Measurements from ENCODE around the gene TLE4. TPM values are rescaled to one million over a fixed set of nuclear protein-coding genes. Genes with fewer than 3 reads are reported as not detected.
A peak's percentile ranks its signal among the peaks of the same experiment; 100 is the strongest.

TLE4 gene
- total RNA-seq, 2 experiments from 2014 or later = 41.2 to 45.8 TPM

DNA sequence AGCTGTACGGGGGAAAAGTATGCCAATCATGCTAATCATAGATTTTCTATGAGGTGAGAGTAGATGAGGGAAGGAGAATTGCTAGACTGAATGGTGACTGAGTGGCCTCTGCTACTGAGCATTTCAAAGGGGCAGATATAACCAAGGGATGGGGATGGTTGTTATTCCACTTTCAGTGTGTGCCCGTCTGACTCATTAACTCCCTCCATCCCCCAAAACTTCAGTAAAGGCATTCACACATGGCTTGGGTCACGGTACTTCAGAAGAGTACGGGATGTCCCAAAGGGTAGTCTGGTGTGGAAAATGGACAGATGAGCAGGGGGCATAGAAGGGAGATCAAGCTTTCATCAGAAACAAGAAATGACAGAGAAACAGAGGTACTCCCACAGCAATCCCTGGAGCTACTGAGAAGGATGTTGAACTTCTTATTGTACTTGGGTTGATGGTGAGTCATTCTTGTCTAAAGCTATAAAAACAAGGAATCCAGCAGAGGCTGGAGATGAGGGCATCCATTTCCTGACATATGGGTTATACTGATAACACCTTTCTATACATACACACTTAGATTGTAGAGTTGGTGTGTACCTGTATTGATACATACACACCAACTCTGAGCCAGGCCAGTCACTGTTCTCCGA lies 8.9 kb upstream of the TLE4 start:
- ATAC-seq (no peak), DNase-seq (no peak)
- no peak overlapping the region for H3K4me3 Mint-ChIP-seq
- H3K4me1 Mint-ChIP-seq = peaks cover 16% of the 10 kb centered on the region
- no peaks in the 10 kb centered on the region for H3K36me3 Mint-ChIP-seq
- CTCF ChIA-PET = interaction anchor here (1.1 kb wide), 1 partner anchor 12 kb away, joined by 3 read pairs; no protein-coding TSS in a partner anchor
- H3K27me3 Mint-ChIP-seq = peaks cover 12% of the 10 kb centered on the region
- H3K9me3 Mint-ChIP-seq (ENCODE audit: low read depth) = no peaks in the 10 kb centered on the region
- no peak overlapping the region for H3K27ac Mint-ChIP-seq

DNA sequence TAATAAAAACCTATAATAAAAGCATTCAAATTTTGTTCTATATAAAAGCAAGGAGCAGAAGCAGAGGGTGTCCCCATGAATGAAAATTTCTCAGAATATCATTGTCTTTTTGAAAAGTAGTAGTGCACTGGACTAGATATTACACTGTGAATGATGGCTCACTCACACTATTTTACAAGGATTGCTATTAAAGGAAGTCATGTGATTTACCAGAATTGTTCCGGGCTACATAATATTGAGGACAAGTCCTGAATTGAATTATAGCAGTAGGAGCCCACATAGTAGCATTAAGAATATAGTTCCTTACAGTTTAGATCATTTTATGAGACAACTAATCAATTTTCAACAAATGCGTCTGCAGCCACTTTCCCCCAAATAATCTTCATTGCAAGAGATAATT lies 7.7 kb upstream of the TLE4 start:
- Mint-ChIP-seq H3K36me3 (no peaks in the 10 kb centered on the region), H3K4me3 (no peak overlapping the region), H3K4me1 (peaks cover 16% of the 10 kb centered on the region), H3K27ac (no peak overlapping the region), H3K9me3 (ENCODE audit: low read depth) (no peaks in the 10 kb centered on the region), H3K27me3 (peaks cover 12% of the 10 kb centered on the region)
- DNase-seq = no peak
- no peak for ATAC-seq
- CTCF ChIA-PET = no interaction called here

DNA sequence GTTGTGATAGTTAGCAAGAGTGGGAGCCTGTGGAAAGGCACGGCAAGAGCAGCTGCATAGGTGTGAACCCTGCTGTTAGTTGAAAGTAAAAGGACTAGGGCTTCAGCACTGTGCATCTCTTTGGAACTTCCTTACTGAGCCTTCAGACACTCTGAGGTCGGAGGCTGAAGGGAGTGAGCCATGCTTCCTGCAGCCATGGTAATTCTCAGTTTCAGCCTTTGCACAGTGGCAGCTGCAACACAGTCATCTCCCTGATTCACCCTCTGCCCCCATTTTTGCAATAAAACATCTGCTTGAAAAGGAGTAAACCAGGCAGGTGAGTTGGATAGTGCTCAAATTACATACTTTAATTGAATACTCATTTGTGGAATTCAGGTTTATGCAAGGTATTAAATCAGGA lies 6.5 kb upstream of the TLE4 start:
- no peaks in the 10 kb centered on the region for H3K9me3 Mint-ChIP-seq (ENCODE audit: low read depth)
- CTCF ChIA-PET = interaction anchor here (1.3 kb wide), 1 partner anchor 26 kb away, joined by 3 read pairs; no protein-coding TSS in a partner anchor
- DNase-seq (peak; percentile 46), ATAC-seq (peak; percentile 68)
- no peaks in the 10 kb centered on the region for H3K36me3 Mint-ChIP-seq
- no peak overlapping the region for H3K27ac Mint-ChIP-seq
- H3K4me1 Mint-ChIP-seq = peaks cover 21% of the 10 kb centered on the region
- peaks cover 10% of the 10 kb centered on the region for H3K27me3 Mint-ChIP-seq
- no peak overlapping the region for H3K4me3 Mint-ChIP-seq

GRCh38 chr9:79567671-79568098 lies 4.1 kb upstream of the TLE4 start:
- peaks cover 24% of the 10 kb centered on the region for H3K4me1 Mint-ChIP-seq

DNA sequence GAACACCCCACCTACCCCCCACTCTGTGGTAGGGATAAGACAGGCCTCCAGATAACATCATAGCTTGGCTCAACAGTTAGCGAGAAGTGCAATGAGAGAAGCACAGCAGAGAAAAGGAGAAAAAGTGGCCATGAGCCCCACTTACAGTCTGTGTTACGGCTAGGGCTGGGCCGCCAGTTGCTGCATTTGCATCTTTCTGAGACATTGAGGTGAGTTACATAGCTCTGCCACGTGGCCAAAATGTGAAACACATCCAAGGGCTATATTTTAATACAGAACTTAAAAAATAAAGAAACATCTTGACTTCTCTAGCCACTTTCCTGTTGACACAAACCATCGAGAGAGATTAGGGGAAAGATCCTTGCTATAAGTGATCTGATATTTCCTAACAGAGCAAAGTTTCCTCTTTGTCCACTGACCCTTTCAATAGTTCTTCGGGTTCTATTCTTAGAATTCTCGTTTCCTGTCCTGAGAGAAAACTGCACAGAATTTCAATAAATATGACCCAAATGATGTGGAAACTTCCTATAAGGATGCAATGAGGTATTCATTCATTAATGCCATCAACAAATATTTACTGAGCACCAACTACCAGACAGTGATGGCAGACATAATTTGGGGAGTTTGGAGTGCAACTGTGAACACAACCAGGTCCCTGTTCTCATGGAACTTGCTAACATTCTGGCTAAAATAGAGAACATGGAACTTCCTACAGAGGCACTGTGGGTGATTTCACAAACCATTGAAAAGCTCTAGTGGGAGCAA lies 3.2 kb upstream of the TLE4 start:
- Mint-ChIP-seq H3K4me1 (peaks cover 24% of the 10 kb centered on the region), H3K9me3 (ENCODE audit: low read depth) (no peaks in the 10 kb centered on the region), H3K27ac (no peak overlapping the region), H3K27me3 (peaks cover 10% of the 10 kb centered on the region), H3K4me3 (no peak overlapping the region), H3K36me3 (peaks cover under 1% of the 10 kb centered on the region)
- CTCF ChIA-PET = interaction anchor here (0.6 to 1.2 kb wide), 3 partner anchors 10 to 96 kb away, joined by 3 read pairs; no protein-coding TSS in a partner anchor
- DNase-seq (no peak), ATAC-seq (no peak)

More at GRCh38 chr9:79567671-79568098, 4.1 kb upstream of the TLE4 start:
- CTCF ChIA-PET = no interaction called here
- ATAC-seq (no peak), DNase-seq (no peak)
- Mint-ChIP-seq H3K9me3 (ENCODE audit: low read depth) (no peaks in the 10 kb centered on the region), H3K27me3 (peaks cover 10% of the 10 kb centered on the region), H3K27ac (no peak overlapping the region), H3K4me3 (no peak overlapping the region), H3K36me3 (no peaks in the 10 kb centered on the region)

DNA sequence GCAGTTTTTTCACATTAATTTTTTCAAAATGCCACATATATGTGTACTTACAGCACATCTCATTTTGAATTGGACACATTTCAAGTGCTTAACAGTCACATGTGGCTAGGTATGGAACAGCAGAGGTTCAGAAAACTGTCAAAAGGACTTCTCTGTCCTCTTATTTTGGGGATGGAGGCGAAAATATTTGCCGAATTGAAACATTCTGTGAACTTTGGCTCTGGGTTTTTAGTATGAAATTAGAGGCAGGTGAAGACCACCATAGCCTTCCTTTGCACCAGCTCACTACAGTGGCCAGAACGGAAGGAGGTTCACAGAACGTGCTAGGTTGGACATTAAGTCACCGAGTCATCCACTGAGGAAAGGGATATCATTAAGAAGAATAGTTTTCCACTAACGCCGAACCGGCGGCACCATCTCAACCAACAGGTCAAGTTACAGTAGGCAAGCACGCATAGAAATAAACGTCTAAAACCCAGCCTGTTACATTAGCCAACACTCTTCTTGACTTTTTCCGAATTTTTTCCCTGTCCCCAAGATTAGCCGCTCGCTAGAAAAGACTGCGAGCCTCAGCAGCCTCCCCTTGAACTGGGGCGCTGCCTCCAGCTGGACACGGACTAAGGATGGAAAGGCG lies 1.8 kb upstream of the TLE4 start:
- Mint-ChIP-seq H3K36me3 (peaks cover 7% of the 10 kb centered on the region), H3K27ac (peak overlapping the region; percentile 74)
- CTCF ChIA-PET = interaction anchor here (1.1 to 1.2 kb wide), 2 partner anchors 12 to 98 kb away, joined by 3 read pairs; no protein-coding TSS in a partner anchor

GRCh38 chr9:79570448-79571308 lies 1.1 kb upstream of the TLE4 start:
- Mint-ChIP-seq H3K9me3 (ENCODE audit: low read depth) (no peaks in the 10 kb centered on the region), H3K4me1 (peaks cover 33% of the 10 kb centered on the region), H3K27ac (peak overlapping the region; percentile 74), H3K27me3 (peaks cover 10% of the 10 kb centered on the region), H3K4me3 (no peak overlapping the region), H3K36me3 (peaks cover 10% of the 10 kb centered on the region)
- DNase-seq (peak; percentile 72), ATAC-seq (no peak)
- CTCF ChIA-PET = interaction anchor here (0.7 kb wide), 1 partner anchor 14 kb away, joined by 3 read pairs; no protein-coding TSS in a partner anchor

More for the DNA sequence above, 1.8 kb upstream of the TLE4 start:
- DNase-seq (no peak), ATAC-seq (no peak)
- Mint-ChIP-seq H3K9me3 (ENCODE audit: low read depth) (no peaks in the 10 kb centered on the region), H3K27me3 (peaks cover 10% of the 10 kb centered on the region), H3K4me1 (peaks cover 36% of the 10 kb centered on the region), H3K4me3 (no peak overlapping the region)

DNA sequence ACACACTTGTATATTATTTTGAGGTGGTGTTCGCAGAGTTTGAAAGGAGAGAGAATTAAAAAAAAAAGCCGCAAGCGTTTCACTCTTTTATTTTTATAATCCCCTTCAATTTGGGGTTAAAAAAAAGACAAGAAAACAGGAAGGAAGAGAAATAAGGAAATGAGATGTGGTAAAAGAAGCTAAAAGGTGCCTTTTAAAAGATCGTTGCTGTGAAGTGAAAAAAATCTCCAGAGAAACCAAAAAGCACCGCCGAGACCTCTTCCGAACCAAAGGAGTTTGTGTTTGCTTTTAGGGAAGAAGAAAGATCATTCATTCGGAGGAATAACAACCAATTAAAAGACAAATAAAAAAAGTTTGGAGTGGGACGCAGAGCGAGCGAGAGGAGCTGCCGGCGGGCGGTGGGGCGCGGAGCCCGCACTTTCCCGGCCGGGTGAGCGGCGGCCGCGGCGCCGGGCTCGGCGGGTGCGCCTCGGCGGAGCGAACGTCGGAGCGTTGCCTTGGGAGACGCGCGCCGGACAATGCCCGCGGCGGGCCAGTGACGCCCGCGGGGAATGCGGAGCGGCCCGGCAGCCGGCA lies 355 bp downstream of the TLE4 start:
- CTCF ChIA-PET = interaction anchor here (0.8 to 1.5 kb wide), 2 partner anchors 16 to 240 kb away, joined by 3 to 4 read pairs; no protein-coding TSS in a partner anchor
- Mint-ChIP-seq H3K27ac (no peak overlapping the region), H3K36me3 (peaks cover 20% of the 10 kb centered on the region), H3K9me3 (ENCODE audit: low read depth) (no peaks in the 10 kb centered on the region), H3K4me3 (no peak overlapping the region), H3K27me3 (peaks cover 3% of the 10 kb centered on the region), H3K4me1 (peaks cover 32% of the 10 kb centered on the region)
- DNase-seq (no peak), ATAC-seq (no peak)

DNA sequence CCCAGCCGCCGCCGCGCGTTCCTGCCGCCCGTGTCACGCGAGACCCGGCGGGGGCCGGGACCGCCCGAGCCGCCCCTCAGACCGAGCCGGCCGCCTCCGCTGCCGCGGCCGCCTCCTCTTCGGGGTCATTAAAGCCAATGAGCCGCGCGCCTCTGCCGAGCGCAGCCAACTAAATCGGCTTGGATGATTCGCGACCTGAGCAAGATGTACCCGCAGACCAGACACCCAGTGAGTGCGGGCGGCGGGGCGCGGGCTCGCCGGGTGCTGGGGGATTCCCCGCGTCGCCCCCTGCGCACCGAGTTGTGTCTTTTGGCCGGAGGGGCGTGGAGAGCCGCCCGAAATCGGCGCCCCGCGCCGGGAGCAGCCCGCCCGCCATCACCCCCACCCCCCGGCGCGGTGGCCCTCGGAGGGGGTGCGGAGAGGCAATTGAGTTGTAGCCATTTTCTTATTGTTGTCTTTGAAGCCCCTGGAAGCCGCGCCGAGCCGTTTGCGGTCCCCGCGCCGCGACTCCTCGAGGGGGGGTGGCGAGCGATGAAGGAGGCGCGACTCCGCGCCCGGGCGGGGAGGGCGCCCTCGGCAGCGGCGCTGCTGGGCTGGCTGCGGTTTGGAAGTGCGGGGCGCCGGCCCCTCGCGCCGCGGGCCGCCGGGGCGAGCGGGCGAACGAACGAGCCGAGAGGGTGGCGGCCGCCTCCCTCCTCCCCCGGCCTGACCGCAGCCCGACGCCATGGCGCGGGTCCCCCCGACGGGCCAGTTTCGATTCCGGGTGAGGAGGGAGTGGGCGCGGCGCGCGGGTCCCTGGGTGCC lies 1.0 kb downstream of the TLE4 start:
- no peak overlapping the region for H3K4me3 Mint-ChIP-seq
- no peaks in the 10 kb centered on the region for H3K27me3 Mint-ChIP-seq

DNA sequence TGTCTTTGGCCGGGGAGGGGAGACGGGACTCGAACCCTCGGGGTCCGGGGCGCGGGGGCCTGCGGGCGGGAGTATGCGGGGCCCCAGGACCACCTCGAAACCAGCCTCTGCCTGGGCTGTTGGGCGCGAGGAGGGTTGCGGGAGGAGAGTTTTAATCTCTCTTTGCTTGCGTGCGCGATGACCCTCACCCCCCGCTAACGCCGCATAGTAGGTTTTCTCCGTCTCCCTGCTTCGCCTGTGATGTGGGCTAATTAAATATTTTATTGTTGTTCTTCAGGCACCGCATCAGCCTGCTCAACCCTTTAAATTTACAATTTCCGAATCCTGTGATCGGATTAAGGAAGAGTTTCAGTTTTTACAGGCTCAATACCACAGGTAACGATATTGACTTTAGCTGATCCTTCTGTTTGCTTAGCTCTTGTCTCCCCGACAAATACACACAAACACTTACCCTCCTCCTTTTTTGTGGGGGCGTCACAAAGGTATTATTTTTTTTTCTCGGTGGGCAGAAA lies 1.7 kb downstream of the TLE4 start:
- DNase-seq (no peak), ATAC-seq (no peak)
- no peaks in the 10 kb centered on the region for H3K9me3 Mint-ChIP-seq (ENCODE audit: low read depth)
- H3K27ac Mint-ChIP-seq = peak overlapping the region; percentile 89
- peaks cover 30% of the 10 kb centered on the region for H3K36me3 Mint-ChIP-seq
- peaks cover 39% of the 10 kb centered on the region for H3K4me1 Mint-ChIP-seq
- H3K4me3 Mint-ChIP-seq = no peak overlapping the region
- CTCF ChIA-PET = no interaction called here
- H3K27me3 Mint-ChIP-seq = no peaks in the 10 kb centered on the region

More for the DNA sequence above, 1.0 kb downstream of the TLE4 start:
- CTCF ChIA-PET = interaction anchor here (1.5 kb wide), 1 partner anchor 15 kb away, joined by 4 read pairs; no protein-coding TSS in a partner anchor
- H3K27ac Mint-ChIP-seq = peak overlapping the region; percentile 89
- DNase-seq = peak; percentile 70
- H3K4me1 Mint-ChIP-seq = peaks cover 36% of the 10 kb centered on the region
- peaks cover 27% of the 10 kb centered on the region for H3K36me3 Mint-ChIP-seq
- ATAC-seq = peak; percentile 2
- H3K9me3 Mint-ChIP-seq (ENCODE audit: low read depth) = no peaks in the 10 kb centered on the region

- Mint-ChIP-seq H3K4me1 (peaks cover 44% of the 10 kb centered on the region), H3K27me3 (no peaks in the 10 kb centered on the region), H3K27ac (peak overlapping the region; percentile 89), H3K36me3 (peaks cover 32% of the 10 kb centered on the region), H3K4me3 (no peak overlapping the region), H3K9me3 (ENCODE audit: low read depth) (no peaks in the 10 kb centered on the region)
- CTCF ChIA-PET = no interaction called here
- DNase-seq (no peak), ATAC-seq (no peak)
Measured at GRCh38 chr9:79574136-79574535, 2.4 kb downstream of the TLE4 start.

DNA sequence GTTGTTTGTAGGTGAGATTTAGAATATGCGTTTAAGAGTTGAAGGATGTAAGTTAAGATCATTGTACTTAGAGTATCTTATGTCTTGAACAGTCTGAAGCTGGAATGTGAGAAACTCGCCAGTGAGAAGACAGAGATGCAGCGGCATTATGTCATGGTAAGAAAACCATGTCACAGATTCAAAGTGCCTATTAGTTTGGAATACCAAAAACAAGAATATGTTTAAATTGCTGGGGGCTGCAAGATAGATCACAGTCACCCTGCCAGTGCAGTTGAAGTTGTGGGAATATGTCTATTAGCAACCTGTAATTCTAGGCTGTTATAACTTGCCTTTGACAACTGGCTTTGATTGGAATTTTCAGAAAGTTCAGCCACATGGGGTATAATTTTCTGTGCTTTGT lies 3.0 kb downstream of the TLE4 start:
- Mint-ChIP-seq H3K36me3 (peaks cover 36% of the 10 kb centered on the region), H3K27me3 (no peaks in the 10 kb centered on the region), H3K4me1 (peaks cover 45% of the 10 kb centered on the region), H3K4me3 (no peak overlapping the region), H3K27ac (no peak overlapping the region), H3K9me3 (ENCODE audit: low read depth) (no peaks in the 10 kb centered on the region)
- CTCF ChIA-PET = no interaction called here
- no peak for DNase-seq
- no peak for ATAC-seq
